ENCODE measurements around the gene RRBP1. TPM values are rescaled to one million over a fixed set of nuclear protein-coding genes. Genes with fewer than 3 reads are reported as not detected.

Gene RRBP1, protein sequence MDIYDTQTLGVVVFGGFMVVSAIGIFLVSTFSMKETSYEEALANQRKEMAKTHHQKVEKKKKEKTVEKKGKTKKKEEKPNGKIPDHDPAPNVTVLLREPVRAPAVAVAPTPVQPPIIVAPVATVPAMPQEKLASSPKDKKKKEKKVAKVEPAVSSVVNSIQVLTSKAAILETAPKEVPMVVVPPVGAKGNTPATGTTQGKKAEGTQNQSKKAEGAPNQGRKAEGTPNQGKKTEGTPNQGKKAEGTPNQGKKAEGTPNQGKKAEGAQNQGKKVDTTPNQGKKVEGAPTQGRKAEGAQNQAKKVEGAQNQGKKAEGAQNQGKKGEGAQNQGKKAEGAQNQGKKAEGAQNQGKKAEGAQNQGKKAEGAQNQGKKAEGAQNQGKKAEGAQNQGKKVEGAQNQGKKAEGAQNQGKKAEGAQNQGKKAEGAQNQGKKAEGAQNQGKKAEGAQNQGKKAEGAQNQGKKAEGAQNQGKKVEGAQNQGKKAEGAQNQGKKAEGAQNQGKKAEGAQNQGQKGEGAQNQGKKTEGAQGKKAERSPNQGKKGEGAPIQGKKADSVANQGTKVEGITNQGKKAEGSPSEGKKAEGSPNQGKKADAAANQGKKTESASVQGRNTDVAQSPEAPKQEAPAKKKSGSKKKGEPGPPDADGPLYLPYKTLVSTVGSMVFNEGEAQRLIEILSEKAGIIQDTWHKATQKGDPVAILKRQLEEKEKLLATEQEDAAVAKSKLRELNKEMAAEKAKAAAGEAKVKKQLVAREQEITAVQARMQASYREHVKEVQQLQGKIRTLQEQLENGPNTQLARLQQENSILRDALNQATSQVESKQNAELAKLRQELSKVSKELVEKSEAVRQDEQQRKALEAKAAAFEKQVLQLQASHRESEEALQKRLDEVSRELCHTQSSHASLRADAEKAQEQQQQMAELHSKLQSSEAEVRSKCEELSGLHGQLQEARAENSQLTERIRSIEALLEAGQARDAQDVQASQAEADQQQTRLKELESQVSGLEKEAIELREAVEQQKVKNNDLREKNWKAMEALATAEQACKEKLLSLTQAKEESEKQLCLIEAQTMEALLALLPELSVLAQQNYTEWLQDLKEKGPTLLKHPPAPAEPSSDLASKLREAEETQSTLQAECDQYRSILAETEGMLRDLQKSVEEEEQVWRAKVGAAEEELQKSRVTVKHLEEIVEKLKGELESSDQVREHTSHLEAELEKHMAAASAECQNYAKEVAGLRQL (N-terminal part only)
- polyA plus RNA-seq, result 6.1 TPM

DNA sequence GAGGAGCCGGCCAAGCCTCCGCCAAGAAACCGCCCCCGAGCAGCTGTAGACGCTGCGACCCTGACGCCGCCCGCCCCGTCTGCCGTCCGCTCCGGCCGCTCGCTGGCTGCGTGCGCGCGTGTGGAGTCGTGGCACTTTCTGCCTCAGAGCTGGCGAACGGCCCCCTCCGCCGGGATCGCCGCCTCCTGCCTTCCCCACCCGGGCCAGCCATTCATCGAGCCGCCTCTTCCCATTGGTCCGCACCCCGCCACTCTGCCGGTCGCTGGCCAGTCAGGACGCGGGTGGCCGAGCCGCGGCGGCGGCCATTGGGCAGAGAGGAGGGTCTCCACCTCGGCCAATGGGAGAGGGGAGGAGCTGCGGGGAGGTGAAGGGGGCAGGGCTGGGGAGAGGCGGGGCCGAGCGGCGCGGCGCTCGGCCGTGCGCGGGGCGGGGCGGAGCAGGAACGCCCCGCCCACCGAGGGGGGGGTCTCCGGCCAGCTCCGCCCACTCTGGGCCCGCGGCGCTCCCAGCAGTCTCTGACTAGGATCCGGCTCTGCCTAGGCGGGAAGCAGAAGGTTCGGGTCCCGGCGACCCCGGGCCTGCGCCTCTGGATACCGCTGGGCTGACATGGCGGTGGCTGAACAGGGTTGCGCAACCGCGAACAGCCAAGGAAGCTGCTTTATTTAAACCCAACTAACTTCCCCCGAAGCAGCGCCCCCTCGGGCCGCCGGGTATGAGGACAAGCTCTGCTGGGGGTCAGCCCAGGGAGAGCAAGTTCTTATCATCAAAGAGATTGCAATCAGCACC, at the start of gene RRBP1:
TSS of gene RRBP1 (minus strand) at position 140 of the 786 bp plus-strand sequence. CDS start 21,735 bp downstream, outside the sequence.
- peaks cover 14% of the 10 kb centered on the region for H3K27me3 Mint-ChIP-seq
- peaks cover 2 to 9% (median 6%) of the 10 kb centered on the region in 3 donors for H3K4me1 Mint-ChIP-seq
- H3K36me3 Mint-ChIP-seq, result no peaks in the 10 kb centered on the region
- H3K27ac Mint-ChIP-seq, result peak within 1 kb of the TSS; percentile 24 to 90 (median 86)
- H3K4me3 Mint-ChIP-seq, result peak within 1 kb of the TSS; percentile 86 to 94 (median 90)
- H3K9me3 Mint-ChIP-seq, result peaks cover 0 to 9% (median 3%) of the 10 kb centered on the region in 3 donors

DNA sequence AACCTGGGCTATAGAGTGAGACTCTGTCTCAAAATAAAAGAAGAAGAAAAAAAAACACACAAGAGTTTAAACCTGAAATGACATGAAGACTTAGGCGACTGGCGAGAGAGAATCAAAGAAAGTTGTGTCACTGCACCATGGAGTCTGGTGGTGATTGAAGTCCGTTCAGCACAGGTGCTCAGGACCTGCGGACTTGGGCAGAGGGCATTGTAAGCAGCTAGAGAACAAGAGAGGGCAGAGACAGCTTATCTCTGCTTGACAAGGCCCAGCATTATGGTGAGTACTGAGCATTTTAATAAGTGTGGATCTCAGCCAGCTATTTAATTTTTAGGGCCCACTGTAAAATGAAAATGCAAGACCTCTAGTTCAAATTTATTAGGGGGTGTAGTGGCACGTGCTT, 49.2 kb upstream of the RRBP1 start:
- Mint-ChIP-seq H3K27me3 (peaks cover 15% of the 10 kb centered on the region), H3K4me3 (no peak overlapping the region), H3K27ac (no peak overlapping the region), H3K4me1 (peaks cover 0 to 2% (median 0%) of the 10 kb centered on the region in 3 donors), H3K9me3 (peaks cover under 1 to 6% (median 3%) of the 10 kb centered on the region in 3 donors), H3K36me3 (peaks cover 1% of the 10 kb centered on the region)

DNA sequence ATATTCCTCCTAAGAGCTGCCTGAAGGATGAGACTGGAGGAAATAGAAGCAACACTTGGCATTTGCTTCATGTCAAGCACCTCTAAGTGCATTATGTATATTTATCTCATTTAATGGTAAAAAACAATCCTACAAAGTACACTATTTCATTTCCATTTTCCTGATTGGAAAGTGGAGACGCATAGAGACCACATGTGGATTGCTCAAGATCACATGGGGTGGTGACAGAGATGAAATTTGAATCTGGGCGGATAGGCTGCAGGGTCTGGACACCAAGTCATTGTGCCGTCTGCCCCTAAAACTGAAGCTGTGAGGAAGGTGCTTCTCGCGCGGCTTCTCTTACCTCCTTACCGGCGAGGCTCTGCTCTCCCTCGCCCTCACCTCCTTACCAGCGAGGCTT, 48.0 kb upstream of the RRBP1 start:
- peaks cover 1% of the 10 kb centered on the region for H3K36me3 Mint-ChIP-seq
- H3K27me3 Mint-ChIP-seq, result peaks cover 15% of the 10 kb centered on the region
- peaks cover 0 to 2% (median 0%) of the 10 kb centered on the region in 3 donors for H3K4me1 Mint-ChIP-seq
- H3K27ac Mint-ChIP-seq, result no peak overlapping the region
- H3K4me3 Mint-ChIP-seq, result no peak overlapping the region
- no peaks in the 10 kb centered on the region for H3K9me3 Mint-ChIP-seq

DNA sequence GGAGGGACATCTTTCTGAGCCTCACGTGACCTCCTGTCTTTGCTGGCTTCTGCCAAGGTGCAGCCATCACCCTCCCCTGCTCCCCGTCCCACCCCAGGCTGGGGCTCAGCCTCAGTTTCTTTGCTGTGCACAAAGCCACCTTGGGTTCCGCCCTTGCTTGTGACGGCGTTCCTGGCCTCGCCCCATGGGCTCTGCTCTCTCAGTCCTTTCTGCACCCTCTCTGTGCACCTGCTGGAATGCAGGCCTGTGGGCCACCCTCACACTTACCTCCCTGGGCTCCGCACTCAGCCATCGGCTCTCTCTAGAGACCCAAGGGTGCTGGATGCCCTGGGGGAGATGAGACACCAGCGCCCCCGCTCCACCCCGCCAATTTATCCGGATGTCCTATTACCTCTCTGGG, 46.0 kb upstream of the RRBP1 start:
- H3K4me3 Mint-ChIP-seq, result no peak overlapping the region
- H3K4me1 Mint-ChIP-seq, result peaks cover 0 to 2% (median 0%) of the 10 kb centered on the region in 3 donors
- H3K27me3 Mint-ChIP-seq, result peaks cover 15% of the 10 kb centered on the region
- no peak overlapping the region for H3K27ac Mint-ChIP-seq
- no peaks in the 10 kb centered on the region for H3K9me3 Mint-ChIP-seq
- H3K36me3 Mint-ChIP-seq, result peaks cover 1% of the 10 kb centered on the region

DNA sequence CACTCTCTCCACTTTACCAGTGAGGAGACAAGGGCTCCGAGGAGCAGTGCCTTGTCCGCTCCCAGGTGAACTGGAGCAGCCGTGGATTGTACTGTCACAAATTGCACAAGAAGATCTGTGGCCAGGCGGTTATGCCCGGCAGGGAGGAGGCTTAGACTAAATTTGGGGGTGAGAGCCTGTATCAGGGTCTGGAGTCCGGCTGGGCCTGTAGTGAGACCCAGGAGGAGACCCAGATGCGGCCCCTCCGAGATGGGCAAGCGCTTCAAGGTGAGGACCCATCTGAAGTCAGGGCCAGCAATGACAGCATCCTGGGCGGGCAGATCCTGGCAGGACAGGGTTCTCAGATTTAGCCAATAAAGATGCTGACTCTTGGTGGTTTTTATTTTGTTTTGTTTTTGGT, 45.3 kb upstream of the RRBP1 start:
- H3K36me3 Mint-ChIP-seq, result peaks cover 1% of the 10 kb centered on the region
- H3K9me3 Mint-ChIP-seq, result no peaks in the 10 kb centered on the region
- H3K4me3 Mint-ChIP-seq, result no peak overlapping the region
- H3K4me1 Mint-ChIP-seq, result peaks cover 0 to 2% (median 0%) of the 10 kb centered on the region in 3 donors
- H3K27ac Mint-ChIP-seq, result no peak overlapping the region
- peaks cover 19% of the 10 kb centered on the region for H3K27me3 Mint-ChIP-seq

DNA sequence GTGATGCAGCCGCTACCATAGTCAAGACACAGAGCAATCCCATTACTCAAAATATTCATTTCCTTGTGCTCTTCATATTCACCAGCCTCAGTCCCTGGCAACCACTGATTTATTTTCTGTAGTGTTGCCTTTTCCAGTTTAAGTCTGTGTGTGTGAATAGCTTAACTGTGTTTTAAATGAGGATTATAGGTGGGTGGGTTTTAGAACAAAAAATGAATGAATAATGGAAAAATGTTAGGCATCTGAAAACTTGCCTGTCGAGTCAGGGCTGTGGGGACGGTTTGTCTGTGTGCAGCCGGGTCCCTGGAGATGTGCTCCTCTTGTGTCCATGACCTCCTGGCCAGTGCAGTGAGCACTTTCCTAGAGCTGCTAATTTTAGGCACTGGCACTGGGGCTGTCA, 44.9 kb upstream of the RRBP1 start:
- Mint-ChIP-seq H3K27ac (no peak overlapping the region), H3K36me3 (peaks cover 1% of the 10 kb centered on the region), H3K9me3 (no peaks in the 10 kb centered on the region), H3K4me1 (peaks cover 0 to 2% (median 0%) of the 10 kb centered on the region in 3 donors), H3K4me3 (no peak overlapping the region), H3K27me3 (peaks cover 23% of the 10 kb centered on the region)

DNA sequence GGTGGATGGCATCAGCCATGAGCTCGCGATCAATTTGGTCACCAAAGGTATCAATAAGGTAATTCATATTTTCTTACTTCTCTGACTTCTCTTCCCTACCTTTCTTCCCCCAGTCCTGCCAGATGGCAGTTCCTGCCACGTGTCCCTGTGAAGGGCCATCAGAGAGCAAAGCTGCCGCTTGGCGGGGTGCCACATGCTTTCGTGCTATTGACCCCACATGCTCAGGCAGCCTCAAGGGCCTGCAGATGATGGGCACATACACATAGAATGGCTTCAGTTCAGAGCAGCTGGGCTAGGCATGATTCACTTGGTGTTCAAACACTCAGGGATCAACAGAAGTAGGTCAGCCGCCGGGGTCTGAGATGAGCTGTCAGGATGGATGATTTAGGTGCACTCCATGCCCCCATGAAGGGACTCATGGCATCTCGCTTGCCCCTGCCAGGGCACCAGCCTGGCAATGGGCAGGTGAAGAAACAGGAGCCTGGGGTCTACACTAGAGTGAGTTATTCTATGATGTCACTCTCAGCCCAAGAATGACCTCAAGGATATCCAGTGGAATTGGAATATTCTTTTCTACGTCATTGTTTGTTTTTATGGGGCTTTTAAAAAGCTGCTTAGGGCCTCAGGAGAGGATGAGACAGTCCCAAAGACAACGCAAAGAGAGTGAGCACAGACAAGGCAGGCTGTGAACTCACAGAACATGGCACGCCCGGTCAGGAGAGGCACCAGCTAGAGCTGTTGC, 43.2 kb upstream of the RRBP1 start:
- Mint-ChIP-seq H3K36me3 (peaks cover 1% of the 10 kb centered on the region), H3K27ac (no peak overlapping the region), H3K4me1 (no peaks in the 10 kb centered on the region), H3K4me3 (no peak overlapping the region), H3K27me3 (peaks cover 27% of the 10 kb centered on the region), H3K9me3 (no peaks in the 10 kb centered on the region)

DNA sequence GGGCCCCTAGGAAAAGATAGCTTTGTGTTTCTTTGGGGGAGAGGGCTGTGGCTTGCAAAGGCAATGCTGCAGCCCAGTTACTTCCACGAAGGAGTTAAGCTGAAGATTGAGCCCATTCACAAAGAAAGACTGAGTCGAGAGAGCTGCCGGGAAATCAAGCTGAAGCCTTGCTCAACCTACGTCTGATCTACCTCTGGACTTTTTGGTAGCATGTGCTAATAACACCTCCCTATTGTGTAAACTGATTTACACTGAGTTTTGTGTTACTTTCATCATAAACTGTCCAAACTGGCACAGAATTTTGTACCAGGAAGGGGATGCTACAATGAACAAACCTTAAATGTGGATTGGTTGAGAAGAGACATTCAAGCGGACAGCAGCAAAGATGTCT, 41.3 kb upstream of the RRBP1 start:
- Mint-ChIP-seq H3K9me3 (no peaks in the 10 kb centered on the region), H3K4me1 (no peaks in the 10 kb centered on the region)

DNA sequence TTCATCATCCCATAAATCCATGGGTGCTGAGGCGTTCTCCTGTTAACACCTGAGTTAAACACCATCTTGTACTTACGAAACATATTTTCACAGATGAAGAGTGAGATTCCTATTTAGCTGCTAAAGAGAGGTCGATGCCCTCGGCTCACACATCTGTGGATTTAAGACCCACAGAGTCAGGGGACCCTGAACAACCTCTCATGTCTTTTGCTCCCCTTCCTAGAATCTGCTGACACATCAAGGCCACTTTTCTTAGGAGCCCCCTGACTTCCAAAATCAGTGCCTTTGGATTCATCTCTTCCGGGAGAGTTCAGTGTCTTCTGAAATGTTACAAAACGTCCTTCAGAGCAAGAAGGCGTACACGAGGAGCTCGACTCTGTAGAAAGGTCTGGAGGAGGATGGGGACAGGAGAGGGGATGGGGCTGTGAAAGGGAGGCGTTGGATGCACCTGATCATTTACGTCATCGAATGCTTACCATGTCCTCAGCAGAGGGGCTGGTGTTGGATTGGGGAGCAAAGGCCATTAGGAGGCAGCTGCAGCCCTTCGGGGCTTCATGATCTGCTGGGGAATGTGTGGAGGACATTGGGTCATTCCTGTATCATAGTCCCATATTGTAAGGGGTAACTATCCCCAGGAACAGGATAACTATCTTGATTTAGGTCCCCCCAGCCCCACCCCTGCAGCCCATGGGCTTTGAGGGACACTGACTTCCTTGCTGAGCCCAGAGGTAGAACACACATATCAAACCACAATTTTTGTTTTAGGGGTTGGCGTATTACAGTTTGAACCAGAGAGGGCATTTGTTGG, 40.7 kb upstream of the RRBP1 start:
- peaks cover 15% of the 10 kb centered on the region for H3K27me3 Mint-ChIP-seq
- H3K9me3 Mint-ChIP-seq, result no peaks in the 10 kb centered on the region
- no peaks in the 10 kb centered on the region for H3K4me1 Mint-ChIP-seq
- no peak overlapping the region for H3K4me3 Mint-ChIP-seq
- peak overlapping the region in 1 of 3 donors; percentile 47 for H3K27ac Mint-ChIP-seq
- no peaks in the 10 kb centered on the region for H3K36me3 Mint-ChIP-seq

More for the DNA sequence above, 41.3 kb upstream of the RRBP1 start:
- Mint-ChIP-seq H3K36me3 (peaks cover 1% of the 10 kb centered on the region), H3K27me3 (peaks cover 19% of the 10 kb centered on the region), H3K4me3 (no peak overlapping the region), H3K27ac (no peak overlapping the region)

DNA sequence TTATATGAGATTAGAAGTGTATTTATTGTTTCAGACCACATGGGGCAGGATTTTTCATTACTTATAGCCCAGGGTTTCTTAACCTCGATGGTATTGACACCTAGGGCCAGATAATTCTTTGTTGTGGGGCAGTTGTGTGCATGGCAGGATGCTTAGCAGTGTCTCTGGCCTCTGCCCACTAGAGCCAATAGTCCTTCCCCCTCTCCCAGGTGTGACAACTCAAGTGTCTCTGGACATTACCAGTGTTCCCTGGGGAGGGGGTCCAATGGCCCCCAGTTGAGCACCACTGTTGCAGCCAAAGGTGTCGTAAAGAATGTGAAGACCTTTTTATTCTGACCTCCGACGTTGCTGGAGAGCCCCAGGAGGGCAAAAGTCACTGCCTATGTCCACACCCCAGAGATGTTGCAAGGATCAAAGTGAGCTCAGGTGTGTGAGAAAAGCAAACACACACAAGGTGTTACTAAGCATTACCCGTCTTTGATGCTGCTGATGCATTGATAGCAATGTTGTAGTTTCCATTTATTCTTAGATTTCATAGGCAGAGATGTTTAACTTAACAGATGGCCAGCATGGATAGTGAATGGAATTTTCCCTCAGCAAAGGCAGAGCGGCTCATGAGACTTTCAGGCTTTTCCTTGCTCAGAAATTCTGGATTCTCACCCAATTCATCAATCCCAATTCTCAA, 39.9 kb upstream of the RRBP1 start:
- Mint-ChIP-seq H3K4me3 (no peak overlapping the region), H3K9me3 (no peaks in the 10 kb centered on the region)

DNA sequence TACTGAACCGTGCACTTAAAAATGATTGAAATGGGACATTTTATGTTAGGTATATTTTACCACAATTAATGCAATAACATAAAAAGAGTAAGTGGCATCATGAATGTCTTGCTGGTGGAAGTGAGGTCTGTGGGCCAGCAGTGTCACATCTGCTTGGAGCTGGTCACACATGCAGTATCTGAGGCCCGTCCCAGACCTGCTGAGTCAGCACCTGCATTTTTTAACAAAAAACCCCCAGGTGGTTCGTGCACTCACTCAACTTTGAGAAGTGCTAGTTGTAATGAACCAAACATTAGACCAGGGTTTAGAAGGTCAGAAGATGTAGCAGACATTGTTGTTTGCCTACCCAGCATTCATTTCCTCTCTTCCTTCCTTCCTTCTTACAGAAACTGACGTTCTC, 38.7 kb upstream of the RRBP1 start:
- H3K27ac Mint-ChIP-seq, result no peak overlapping the region
- H3K4me3 Mint-ChIP-seq, result no peak overlapping the region
- H3K4me1 Mint-ChIP-seq, result no peaks in the 10 kb centered on the region
- H3K36me3 Mint-ChIP-seq, result no peaks in the 10 kb centered on the region
- peaks cover 16% of the 10 kb centered on the region for H3K27me3 Mint-ChIP-seq
- H3K9me3 Mint-ChIP-seq, result no peaks in the 10 kb centered on the region

More for the DNA sequence above, 39.9 kb upstream of the RRBP1 start:
- no peaks in the 10 kb centered on the region for H3K36me3 Mint-ChIP-seq
- no peaks in the 10 kb centered on the region for H3K4me1 Mint-ChIP-seq
- H3K27ac Mint-ChIP-seq, result peak overlapping the region in 1 of 3 donors; percentile 47
- peaks cover 15% of the 10 kb centered on the region for H3K27me3 Mint-ChIP-seq

DNA sequence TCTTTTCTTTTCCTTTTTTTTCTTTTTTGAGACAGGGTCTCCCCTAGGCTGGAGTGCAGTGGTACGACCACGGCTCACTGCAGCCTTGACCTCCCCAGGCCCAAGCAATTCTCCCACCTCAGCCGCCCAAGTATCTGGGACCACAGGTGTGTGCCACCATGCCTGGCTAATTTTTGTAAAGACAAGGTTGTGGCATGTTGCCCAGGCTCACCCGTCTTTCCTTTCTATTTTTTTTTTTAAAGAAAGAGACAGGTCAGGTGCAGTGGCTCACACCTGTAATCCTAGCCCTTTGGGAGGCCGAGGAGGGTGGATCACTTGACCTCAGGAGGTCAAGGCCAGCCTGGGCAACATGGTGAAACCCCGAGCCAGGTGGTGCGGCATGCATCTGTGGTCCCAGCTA, 34.3 kb upstream of the RRBP1 start:
- Mint-ChIP-seq H3K4me3 (no peak overlapping the region), H3K27me3 (peaks cover 3% of the 10 kb centered on the region), H3K27ac (no peak overlapping the region), H3K4me1 (no peaks in the 10 kb centered on the region), H3K36me3 (peaks cover 2% of the 10 kb centered on the region), H3K9me3 (no peaks in the 10 kb centered on the region)

Measured in IgD-negative memory B cell (primary cell).